Measurements from ENCODE around the gene CNTNAP5.

Gene CNTNAP5

DNA sequence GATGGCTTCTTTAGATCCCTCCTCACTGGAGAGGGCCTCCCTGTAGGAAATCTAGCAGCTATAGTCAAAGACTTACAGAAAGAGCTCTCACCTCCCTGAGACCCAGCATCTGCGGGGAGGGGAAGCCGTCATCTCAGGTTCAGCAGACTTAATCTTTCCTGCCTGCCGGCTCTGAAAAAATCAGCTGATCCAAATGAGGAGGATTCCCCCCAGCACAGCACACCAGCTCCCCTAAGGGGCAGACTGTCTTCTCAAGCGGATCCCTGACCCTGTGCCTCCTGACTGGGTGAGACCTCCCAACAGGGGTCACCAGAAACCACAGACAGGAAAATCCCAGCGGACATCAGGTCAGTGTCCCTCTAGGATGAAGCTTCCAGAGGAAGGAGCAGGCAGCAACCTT lies 601.9 kb downstream of the CNTNAP5 start:
- DNase-seq (ENCODE audit: low spot score) = no peak

DNA sequence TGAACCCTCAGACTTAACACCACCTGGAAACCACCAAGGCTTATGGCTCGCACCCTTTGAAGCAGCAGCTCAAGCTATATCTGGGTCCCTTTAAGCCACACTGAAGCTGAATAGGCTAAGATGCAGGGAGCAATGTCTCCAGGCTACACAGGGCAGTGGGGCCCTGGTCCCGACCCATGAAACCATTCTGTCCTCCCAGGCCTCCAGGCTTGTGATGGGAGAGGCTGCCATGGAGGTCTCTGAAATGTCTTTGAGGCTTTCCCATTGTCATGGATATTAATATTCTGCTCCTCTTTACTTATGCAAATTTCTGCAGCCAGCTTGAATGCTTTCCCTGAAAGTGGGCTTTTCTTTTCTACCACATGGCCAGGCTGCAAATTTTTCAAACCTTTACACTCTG lies 608.7 kb downstream of the CNTNAP5 start:
- no peak for DNase-seq (ENCODE audit: low spot score)

- DNase-seq (ENCODE audit: low spot score) = no peak
Measured at GRCh38 chr2:124639524-124639923, 614.4 kb downstream of the CNTNAP5 start.

DNA sequence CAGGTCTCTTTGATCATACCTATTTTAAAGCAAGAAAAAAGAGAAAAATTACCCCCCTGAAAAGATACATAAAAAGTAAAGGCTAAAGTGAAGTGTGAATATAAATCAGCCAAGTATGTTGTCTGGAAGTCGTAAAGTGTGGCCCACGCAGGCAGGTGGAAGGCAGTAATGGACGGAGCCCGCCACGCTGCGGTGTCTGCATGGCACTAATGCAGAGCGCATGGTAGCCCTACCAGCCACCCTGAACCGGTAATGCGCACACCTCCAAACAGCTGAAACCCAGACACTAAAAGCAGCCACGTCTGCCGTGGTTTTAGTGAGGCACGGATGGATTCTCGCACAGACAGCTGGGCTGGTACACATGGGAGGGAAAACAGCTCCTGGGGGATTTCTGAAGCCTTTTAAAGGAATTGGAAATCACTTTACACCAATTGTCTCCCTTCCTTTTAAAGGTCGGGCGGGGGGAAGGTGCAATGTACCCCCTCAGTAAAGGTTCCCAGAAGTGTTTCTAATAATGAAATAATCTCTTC lies 615.2 kb downstream of the CNTNAP5 start:
- DNase-seq (ENCODE audit: low spot score) = no peak

- DNase-seq (ENCODE audit: low spot score) = no peak
Measured at GRCh38 chr2:124646166-124646815, 621.2 kb downstream of the CNTNAP5 start.

- DNase-seq (ENCODE audit: low spot score) = no peak
Measured at GRCh38 chr2:124647245-124647644, 622.2 kb downstream of the CNTNAP5 start.

- DNase-seq (ENCODE audit: low spot score) = no peak
Measured at GRCh38 chr2:124647663-124648062, 622.6 kb downstream of the CNTNAP5 start.

- no peak for DNase-seq (ENCODE audit: low spot score)
Measured at GRCh38 chr2:124649001-124649400, 623.9 kb downstream of the CNTNAP5 start.

GRCh38 chr2:124652099-124652498 lies 627.0 kb downstream of the CNTNAP5 start:
- DNase-seq (ENCODE audit: low spot score) = no peak

- no peak for DNase-seq (ENCODE audit: low spot score)
Measured at GRCh38 chr2:124658373-124658772, 633.3 kb downstream of the CNTNAP5 start.

- DNase-seq (ENCODE audit: low spot score) = no peak
Measured at GRCh38 chr2:124661558-124661957, 636.5 kb downstream of the CNTNAP5 start.

DNA sequence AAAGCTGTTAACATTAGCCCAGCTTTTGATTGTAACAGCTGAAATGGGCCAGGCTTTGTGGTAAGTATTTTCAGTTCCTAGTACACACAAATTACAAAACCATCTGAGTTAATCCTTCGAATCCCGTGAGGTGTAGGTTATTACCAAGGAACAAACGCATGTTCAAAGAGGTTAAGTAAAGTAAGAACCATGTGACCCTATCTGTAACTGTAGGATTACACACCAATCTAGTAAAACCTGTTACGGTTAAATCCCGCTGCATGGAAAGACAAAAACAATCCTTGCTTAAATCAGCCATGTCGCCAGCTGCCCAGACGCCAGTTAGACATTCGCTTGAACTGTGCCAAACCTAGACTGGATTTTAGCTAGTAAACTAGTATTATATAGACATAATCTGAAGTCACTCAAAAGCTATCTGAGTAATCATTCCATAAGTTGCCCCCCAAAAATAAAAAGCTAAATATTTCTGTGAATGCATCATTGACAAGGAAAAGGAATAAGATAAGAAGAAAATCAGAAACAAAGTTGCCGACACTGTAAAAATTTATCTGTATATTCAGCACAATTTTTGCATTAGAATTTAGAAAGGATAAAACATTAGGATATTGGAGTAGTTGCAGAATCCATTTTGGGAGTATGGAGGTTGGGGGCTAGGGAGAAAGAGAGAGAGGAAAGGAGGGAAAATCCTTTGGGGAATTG lies 638.0 kb downstream of the CNTNAP5 start:
- no peak for DNase-seq (ENCODE audit: low spot score)

GRCh38 chr2:124663645-124663997 lies 638.5 kb downstream of the CNTNAP5 start:
- DNase-seq (ENCODE audit: low spot score) = no peak

DNA sequence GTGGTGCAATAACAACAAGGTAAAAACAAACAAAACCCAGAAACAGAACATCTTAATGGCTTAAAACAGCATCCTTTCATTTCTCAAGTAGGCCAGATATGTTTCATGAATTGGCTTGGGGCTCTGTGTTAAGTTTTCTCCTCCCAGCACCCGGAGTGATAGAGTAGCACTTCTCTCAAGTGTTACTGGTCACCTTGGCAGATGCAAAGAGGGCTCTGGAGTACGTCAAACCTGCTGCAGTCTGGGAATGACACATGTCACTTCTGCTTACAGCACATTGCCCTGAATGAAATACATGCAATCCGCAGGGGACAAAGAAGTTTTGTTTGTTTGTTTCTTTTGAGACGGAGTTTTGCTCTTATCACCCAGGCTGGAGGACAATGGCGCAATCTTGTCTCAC lies 639.3 kb downstream of the CNTNAP5 start:
- DNase-seq (ENCODE audit: low spot score) = no peak

- DNase-seq (ENCODE audit: low spot score) = no peak
Measured at GRCh38 chr2:124666976-124667375, 641.9 kb downstream of the CNTNAP5 start.

- DNase-seq (ENCODE audit: low spot score) = no peak
Measured at GRCh38 chr2:124668161-124668560, 643.1 kb downstream of the CNTNAP5 start.

DNA sequence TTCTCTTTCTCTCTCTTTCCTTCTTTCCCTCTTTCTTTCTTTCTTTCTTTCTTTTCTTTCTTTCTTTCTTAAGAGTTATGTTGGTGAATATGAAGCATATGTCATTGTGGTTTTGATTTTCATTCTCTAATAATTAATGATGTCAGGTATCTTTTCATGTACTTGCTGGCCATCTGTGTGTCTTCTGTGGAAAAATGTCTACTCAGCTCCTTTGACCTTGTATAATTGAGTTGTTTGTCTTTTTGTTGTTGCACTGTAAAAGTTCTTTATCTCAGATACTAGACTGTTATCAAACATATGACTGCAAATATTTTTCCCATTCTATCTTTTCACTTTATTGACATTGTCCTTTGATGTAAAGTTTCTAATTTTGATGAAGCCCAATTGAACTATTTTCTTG lies 645.1 kb downstream of the CNTNAP5 start:
- DNase-seq (ENCODE audit: low spot score) = no peak

DNA sequence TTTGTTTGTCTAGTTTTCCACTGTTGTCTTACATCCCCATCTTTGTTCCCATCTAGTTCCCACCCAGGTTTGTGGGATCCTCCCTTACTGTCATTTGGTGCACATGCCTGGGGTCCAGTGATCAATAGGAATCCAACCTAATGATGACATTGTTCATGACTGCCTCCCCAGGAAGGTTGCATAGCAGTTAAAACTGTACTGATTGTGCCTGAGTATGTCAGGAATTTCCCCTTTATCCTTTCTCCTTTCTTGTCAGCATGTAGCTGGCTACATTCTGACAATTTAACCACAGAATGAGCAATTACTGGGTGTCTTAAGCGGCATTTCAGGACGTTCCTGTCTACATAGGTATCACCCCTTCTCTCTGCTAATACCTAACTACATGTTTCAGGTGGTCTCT lies 653.0 kb downstream of the CNTNAP5 start:
- DNase-seq (ENCODE audit: low spot score) = no peak

DNA sequence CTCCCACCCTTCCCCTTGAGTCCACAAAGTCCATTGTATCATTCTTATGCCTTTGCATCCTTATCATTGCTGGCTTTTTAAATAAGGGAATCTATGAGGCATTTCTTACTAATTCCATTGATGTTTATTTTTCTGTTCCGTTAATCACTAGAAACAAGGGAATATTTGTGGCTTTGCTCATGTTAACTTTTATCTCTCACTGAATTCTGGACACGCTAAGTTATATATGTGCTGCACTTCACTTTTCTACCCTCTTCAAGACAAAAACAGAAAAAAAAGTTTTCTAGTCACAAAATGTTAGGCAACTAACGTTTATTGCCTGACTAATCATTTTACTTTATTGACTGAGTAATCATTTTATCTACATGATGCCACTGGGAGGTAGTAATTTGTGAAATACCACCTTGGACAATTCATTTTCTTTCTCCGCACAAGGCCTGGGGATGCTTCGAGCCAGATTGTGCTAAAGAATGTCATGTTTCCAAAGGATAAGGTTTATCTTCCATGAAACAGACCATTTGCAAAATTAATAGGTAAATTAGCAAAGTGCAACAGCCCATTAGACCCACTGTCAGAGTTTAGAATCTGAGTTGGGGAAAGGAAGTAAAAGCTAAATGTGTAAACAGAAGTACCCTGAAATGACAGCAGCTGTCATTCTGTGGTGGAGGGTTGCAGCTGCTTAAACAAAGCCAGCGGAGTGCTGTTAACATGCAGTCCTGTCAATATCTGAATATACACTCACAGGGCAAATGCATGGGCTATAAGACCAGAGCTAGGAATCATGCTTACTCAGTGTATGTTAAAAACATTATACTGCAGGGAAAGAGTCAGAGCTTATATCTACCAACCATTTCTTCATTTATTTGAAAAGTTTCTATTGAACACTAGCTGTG lies 658.7 kb downstream of the CNTNAP5 start:
- DNase-seq (ENCODE audit: low spot score) = no peak

DNA sequence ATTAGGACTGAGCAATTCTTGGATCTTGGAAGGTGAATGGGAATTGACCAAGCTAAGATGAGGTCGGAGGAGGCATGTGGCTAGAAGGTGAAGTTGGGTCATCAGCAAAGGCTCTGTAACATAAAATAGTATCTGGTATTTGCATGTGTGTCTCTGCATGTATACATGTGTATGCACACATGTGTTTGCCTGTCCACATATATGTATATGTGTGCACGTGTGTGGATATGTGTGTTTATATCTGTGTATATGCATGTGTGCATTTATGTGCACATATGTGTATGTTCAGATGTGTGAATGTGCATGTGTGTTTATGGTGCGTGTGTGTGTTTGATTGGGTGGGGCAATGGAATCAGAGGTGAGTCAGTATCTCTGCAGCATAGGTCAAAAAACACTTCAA lies 664.3 kb downstream of the CNTNAP5 start:
- DNase-seq (ENCODE audit: low spot score) = no peak

DNA sequence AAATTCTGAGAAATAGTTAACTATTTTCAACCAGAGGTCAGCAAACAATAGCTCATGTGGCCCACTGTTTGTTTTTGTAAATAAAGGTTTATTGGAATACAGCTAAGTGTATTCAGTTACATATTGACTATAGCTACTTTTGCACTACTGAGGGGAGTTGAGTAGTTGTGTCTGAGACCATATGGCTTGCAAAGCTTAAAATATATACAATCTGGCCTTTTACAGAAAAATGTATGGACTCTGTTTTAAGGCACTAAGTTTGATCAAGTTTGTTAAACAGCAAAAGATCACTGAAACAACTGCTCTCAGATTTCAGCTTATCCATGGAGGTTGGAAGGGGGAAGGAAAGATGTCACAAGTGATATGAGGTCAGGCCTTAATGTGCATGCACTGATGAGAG lies 667.1 kb downstream of the CNTNAP5 start:
- DNase-seq (ENCODE audit: low spot score) = no peak

GRCh38 chr2:124692707-124693106 lies 667.6 kb downstream of the CNTNAP5 start:
- DNase-seq (ENCODE audit: low spot score) = no peak

GRCh38 chr2:124693156-124693555 lies 668.1 kb downstream of the CNTNAP5 start:
- DNase-seq (ENCODE audit: low spot score) = no peak
